K562 (cell line): Measurements from ENCODE around the gene COL26A1. TPM values are rescaled to one million over a fixed set of nuclear protein-coding genes. Genes with fewer than 3 reads are reported as not detected.

Source experiments
- ATAC-seq: fragments of 200-7000 bp; cut with Tn5 transposase; 3 replicates; pipeline ENCODE4 v1.9.1; 2020; ENCODE audit warnings: moderate library complexity
- BruUV-seq: library from RNA; stranded (reverse); fragments of 400-500 nt; replicated peaks from 2 replicates; lab custom pipeline; 2021; lab: Mats Ljungman, UMichigan
- CTCF ChIA-PET: fragments of 300-600 bp; formaldehyde crosslinking; extraction: SDS; loops from one replicate; lab custom pipeline; 2021; ENCODE audit warnings: low intra/inter-chr PET ratio; lab: Yijun Ruan, JAX
- POLR2A ChIA-PET: fragments of 300-600, 350-650 bp; sonication (Branson Sonifier 250); formaldehyde crosslinking; extraction: SDS; loops from one replicate; lab custom pipeline; 2021; ENCODE audit warnings: antibody characterized with exemption, inconsistent platforms; lab: Yijun Ruan, JAX
- DNase-seq, 4 experiments: peaks; one replicate each; pipeline versions ENCODE4 v3.0.0 to v3.0.0-alpha.2; 2011 to 2018; ENCODE audit warnings: low spot score in 3 of 4, mixed read lengths in 3 of 4; ENCODE audit errors: extremely low read depth in 1 of 4
- FAIRE-seq: peaks from 2 replicates; lab custom pipeline; 2011; peaks lifted over from hg19 to GRCh38; lab: Jason Lieb, UNC
- H2AFZ ChIP-seq: 2 replicates; pipeline ENCODE4 v1.6.0; 2011; ENCODE audit warnings: low read depth, low read length, control low read depth, inconsistent platforms
- H3K27ac ChIP-seq: fragments of 200-600 bp; 3 replicates; pipeline ENCODE4 v1.8.0; 2011; ENCODE audit warnings: low read depth, mild to moderate bottlenecking, control low read depth, inconsistent platforms, low read length, moderate library complexity, mixed read lengths; ENCODE audit errors: extremely low read depth
- H3K27me3 ChIP-seq, 2 experiments: fragments of 300-600 bp in 1 of 2; 2 replicates in 1 of 2; 3 replicates in 1 of 2; pipeline versions ENCODE4 v1.6.0 to v1.8.0; 2011; ENCODE audit warnings: inconsistent platforms in 2 of 2, low read length in 2 of 2, mild to moderate bottlenecking in 1 of 2, mixed read lengths in 1 of 2, moderate library complexity in 1 of 2; ENCODE audit not compliant: control insufficient read depth in 2 of 2, insufficient read depth in 2 of 2
- H3K36me3 ChIP-seq: fragments of 300-600 bp; 3 replicates; pipeline ENCODE4 v1.8.0; 2011; ENCODE audit warnings: mild to moderate bottlenecking, low read length, inconsistent platforms; ENCODE audit not compliant: control insufficient read depth, insufficient read depth
- H3K4me1 ChIP-seq, 2 experiments: fragments of 200-600 bp in 1 of 2; replicated peaks in 1 of 2; 2 replicates in 1 of 2; 3 replicates in 1 of 2; pipeline versions ENCODE4 v1.5.1 to v1.8.0; 2011; ENCODE audit warnings: inconsistent platforms in 2 of 2, low read length in 2 of 2, mild to moderate bottlenecking in 1 of 2, mixed read lengths in 1 of 2, moderate library complexity in 1 of 2; ENCODE audit not compliant: control insufficient read depth in 2 of 2, insufficient read depth in 2 of 2
- H3K4me2 ChIP-seq: 2 replicates; pipeline ENCODE4 v1.6.1; 2011; ENCODE audit warnings: low read length, control low read depth, inconsistent platforms, mixed read lengths; ENCODE audit not compliant: insufficient read depth
- H3K4me3 ChIP-seq: fragments of 200-600 bp; sonication (generic), shearing (Covaris generic); 2 replicates; pipeline ENCODE4 v1.5.1; 2016; ENCODE audit warnings: control low read depth, inconsistent platforms
- H3K79me2 ChIP-seq: fragments of 200-600 bp; 3 replicates; pipeline ENCODE4 v1.8.0; 2011; ENCODE audit warnings: low read length, inconsistent platforms; ENCODE audit not compliant: control insufficient read depth, insufficient read depth
- H3K9ac ChIP-seq, 2 experiments: 2 replicates each; pipeline versions ENCODE4 v1.6.0 to v1.6.1; 2011; ENCODE audit warnings: low read depth in 2 of 2, low read length in 2 of 2, control low read depth in 1 of 2, inconsistent platforms in 1 of 2, mild to moderate bottlenecking in 1 of 2, mixed read lengths in 1 of 2; ENCODE audit not compliant: insufficient read depth in 1 of 2
- H3K9me1 ChIP-seq: one replicate; pipeline ENCODE4 v1.6.0; 2011; ENCODE audit warnings: inconsistent platforms, mild to moderate bottlenecking, low read length, moderate library complexity; ENCODE audit not compliant: control insufficient read depth, insufficient read depth
- H3K9me3 ChIP-seq: replicated peaks from 2 replicates; pipeline ENCODE4 v1.5.1; 2011; ENCODE audit warnings: low read depth, low read length, inconsistent platforms; ENCODE audit not compliant: control insufficient read depth, insufficient read depth
- H4K20me1 ChIP-seq: replicated peaks from 2 replicates; pipeline ENCODE4 v1.6.1; 2011; ENCODE audit warnings: low read length, inconsistent platforms, mixed read lengths; ENCODE audit not compliant: control insufficient read depth, insufficient read depth
- ARID3A ChIP-seq: IDR thresholded peaks from 2 replicates; pipeline ENCODE4 v1.6.1; 2012; ENCODE audit warnings: low read depth, low read length, improper control_type of control experiment, borderline replicate concordance
- CTCF ChIP-seq, 3 experiments: IDR thresholded peaks in 2 of 3; conservative IDR thresholded peaks in 1 of 3; 2 replicates each; pipeline ENCODE4 v1.5.1; 2011 to 2012; ENCODE audit warnings: low read length in 3 of 3, mild to moderate bottlenecking in 3 of 3, control low read depth in 2 of 3, improper control_type of control experiment in 1 of 3, inconsistent platforms in 1 of 3, low read depth in 1 of 3, mixed read lengths in 1 of 3, moderate library complexity in 1 of 3; ENCODE audit not compliant: insufficient read depth in 2 of 3
- EGR1 ChIP-seq: fragments of 450-650 bp; conservative IDR thresholded peaks from 2 replicates; pipeline ENCODE4 v1.6.1; 2017; ENCODE audit warnings: mild to moderate bottlenecking
- FOSL1 ChIP-seq: fragments of 200-800 bp; sonication (Bioruptor generic); conservative IDR thresholded peaks from 2 replicates; pipeline ENCODE4 v1.6.1; 2016; ENCODE audit warnings: missing genetic modification characterization, missing compliant biosample characterization
- JUN ChIP-seq, 2 experiments: sonication (generic) in 1 of 2; formaldehyde crosslinking in 1 of 2; IDR thresholded peaks; 2 replicates each; pipeline versions ENCODE4 v1.6.1 to v1.8.0; 2012 to 2022; ENCODE audit warnings: borderline replicate concordance in 2 of 2, mild to moderate bottlenecking in 2 of 2, improper control_type of control experiment in 1 of 2, low read depth in 1 of 2, low read length in 1 of 2, missing genetic modification reagents in 1 of 2
- KAT7 ChIP-seq: sonication (generic); formaldehyde crosslinking; IDR thresholded peaks from 2 replicates; pipeline ENCODE4 v1.8.0; 2022; ENCODE audit warnings: missing genetic modification reagents, mild to moderate bottlenecking, borderline replicate concordance
- NUFIP1 ChIP-seq: fragments of 450-650 bp; IDR thresholded peaks from 2 replicates; pipeline ENCODE4 v1.6.1; 2018; ENCODE audit not compliant: partially characterized antibody
- PHF8 ChIP-seq: fragments of 200-600 bp; sonication (generic); IDR thresholded peaks from 2 replicates; pipeline ENCODE4 v1.6.1; 2012; ENCODE audit warnings: mixed run types, mild to moderate bottlenecking, inconsistent platforms, low read length, moderate library complexity, borderline replicate concordance
- POLR2AphosphoS5 ChIP-seq: IDR thresholded peaks from 2 replicates; pipeline ENCODE4 v1.6.1; 2011; ENCODE audit warnings: mild to moderate bottlenecking, low read depth, low read length, moderate library complexity; ENCODE audit not compliant: control insufficient read depth, insufficient read depth
- TFE3 ChIP-seq: fragments of 450-650 bp; formaldehyde crosslinking; IDR thresholded peaks from 2 replicates; pipeline ENCODE4 v1.4.0; 2020; ENCODE audit warnings: mild to moderate bottlenecking, mixed read lengths
- XRCC3 ChIP-seq: fragments of 450-650 bp; IDR thresholded peaks from 2 replicates; pipeline ENCODE4 v1.6.1; 2017; ENCODE audit warnings: mild to moderate bottlenecking, moderate library complexity
- ZNF511 ChIP-seq: sonication (generic); formaldehyde crosslinking; IDR thresholded peaks from 2 replicates; pipeline ENCODE4 v1.8.0; 2022; ENCODE audit warnings: mild to moderate bottlenecking, missing genetic modification reagents
- ZNF696 ChIP-seq: fragments of 250-450 bp; sonication (Bioruptor Pico); conservative IDR thresholded peaks from 2 replicates; pipeline ENCODE4 v1.4.0; 2020; ENCODE audit warnings: mild to moderate bottlenecking, moderate library complexity
- WGBS: fragments of 100-300 bp; shearing (Covaris generic); methylation state at CpG from one replicate; pipeline ENCODE4 v1.1.6; 2016; ENCODE audit warnings: low coverage, mixed read lengths; ENCODE audit not compliant: insufficient coverage; ENCODE audit errors: missing lambda C conversion rate; 5-methylcytosine and 5-hydroxymethylcytosine counted together
- in situ Hi-C: fragments of 300-500 bp; cut with MboI; formaldehyde crosslinking; loops from 4 replicates; pipeline ENCODE4 v1.15.0; 2018; ENCODE audit warnings: inconsistent platforms, mixed read lengths
- intact Hi-C: fragments of 100-400 bp; cut with micrococcal nuclease; formaldehyde crosslinking; loops from 2 replicates; pipeline ENCODE4 v1.14.2; 2022
- polyA plus RNA-seq, 8 experiments: library from polyadenylated mRNA; depleted of rRNA in 4 of 8; stranded (reverse) in 5 of 8; unstranded in 3 of 8; fragments of >200 nt; fragmentation: Nextera tagmentation in 2 of 8; fragmentation: Illumina TruSeq in 1 of 8; extraction: Ambion mirVana in 2 of 8; extraction: Trizol in 1 of 8; gene quantifications; 2 replicates each; pipeline versions ENCODE4 v1.2.1 to v1.2.3, GENCODE V29; 2011 to 2014; ENCODE audit warnings: inconsistent platforms in 1 of 8, missing spikeins in 1 of 8
- total RNA-seq, 7 experiments: library from RNA; depleted of rRNA in 6 of 7; stranded (reverse); fragments of >200 nt in 6 of 7; fragmentation: Illumina TruSeq in 2 of 7; extraction: Trizol in 2 of 7; gene quantifications; 2 replicates each; pipeline versions ENCODE4 v1.2.1 to v1.2.3, GENCODE V29; 2011 to 2021; ENCODE audit warnings: low replicate concordance in 1 of 7

COL26A1 gene
- total and polyA plus RNA-seq, 9 of the 15 experiments (the other 6 are each of a cell fraction or from before 2014, with no cell fraction given), result 0.04 to 0.39 (median 0.07) TPM; not detected in 5

- H3K36me3 ChIP-seq, result no peaks in the 10 kb centered on the region
- CTCF ChIA-PET, result no interaction called here
- H3K9ac ChIP-seq, result no peak overlapping the region
- WGBS, result 5% methylated on average over 15 of the region's 15 CpGs
- intact Hi-C loops (no loop called here), in situ Hi-C loops (no loop called here)
- DNase-seq (no peak), ATAC-seq (no peak; the same call in 2 of the 3 replicates), FAIRE-seq (no peak)
- no peak overlapping the region for H2AFZ ChIP-seq
- H3K4me3 ChIP-seq, result no peak overlapping the region
- H3K79me2 ChIP-seq, result no peaks in the 10 kb centered on the region
- no peaks in the 10 kb centered on the region for H4K20me1 ChIP-seq
- no peak overlapping the region for H3K4me2 ChIP-seq
- H3K4me1 ChIP-seq, result no peaks in the 10 kb centered on the region
- POLR2A ChIA-PET, result interaction anchor here (0.5 kb wide), 1 partner anchor 71 kb away, joined by 3 read pairs; no protein-coding TSS in a partner anchor
- H3K27ac ChIP-seq, result no peak overlapping the region
- no peaks in the 10 kb centered on the region for H3K9me1 ChIP-seq
- BruUV-seq, result no TSS peak
- peaks cover 24 to 46% of the 10 kb centered on the region in 2 experiments for H3K27me3 ChIP-seq
- H3K9me3 ChIP-seq, result no peaks in the 10 kb centered on the region
- TF ChIP-seq ZNF511 (no peak), ARID3A (no peak), TFE3 (CRISPR knock-in tag) (peak; percentile 28; the same call in 1 of the 2 replicates), JUN (IDR thresholded peaks at IDR 0.05; ENCODE audit: borderline replicate concordance, low read depth, low read length) (no peak), JUN (CRISPR knock-in tag; IDR thresholded peaks at IDR 0.05; ENCODE audit: borderline replicate concordance) (no peak), EGR1 (peak; percentile 26; the same call in 1 of the 2 replicates), ZNF696 (CRISPR knock-in tag) (no peak), PHF8 (no peak), NUFIP1 (no peak), FOSL1 (tag) (no peak), CTCF (IDR thresholded peaks at IDR 0.05 in 2 of 3, conservative IDR thresholded peaks at IDR 0.05 in 1 of 3; ENCODE audit: insufficient read depth in 2 of 3, low read depth in 1 of 3, low read length in 3 of 3) (no peak), KAT7 (no peak), XRCC3 (no peak), POLR2AphosphoS5 (no peak)
Observed at GRCh38 chr7:101330011-101330484, 32.6 kb upstream of the COL26A1 start.
